IMR-90 (cell line): ENCODE results near the gene GLP2R. TPM values are rescaled to one million over a fixed set of nuclear protein-coding genes. Genes with fewer than 3 reads are reported as not detected.

ENCODE experiments used
- ATAC-seq: fragments of 200-7000 bp; cut with Tn5 transposase; 2 replicates; pipeline ENCODE4 v1.9.1; 2020; ENCODE audit warnings: low read depth, mild to moderate bottlenecking, moderate library complexity
- BruUV-seq: library from RNA; stranded (reverse); fragments of 400-500 nt; replicated peaks from 2 replicates; lab custom pipeline; 2021; lab: Mats Ljungman, UMichigan
- CTCF ChIA-PET: fragments of 300-600 bp; formaldehyde crosslinking; extraction: SDS; loops from one replicate; lab custom pipeline; 2021; ENCODE audit warnings: antibody characterized with exemption; lab: Yijun Ruan, JAX
- POLR2A ChIA-PET: fragments of 300-600 bp; sonication (Branson Sonifier 250); formaldehyde crosslinking; loops from one replicate; lab custom pipeline; 2022; ENCODE audit warnings: antibody characterized with exemption; ENCODE audit not compliant: unreplicated experiment; lab: Charles Lee
- DNase-seq: peaks from one replicate; pipeline ENCODE4 v3.0.0; 2013
- H2AFZ ChIP-seq: replicated peaks from 2 replicates; pipeline ENCODE3; 2013; ENCODE audit warnings: low read length, mild to moderate bottlenecking; ENCODE audit not compliant: poor library complexity
- H2AK5ac ChIP-seq: 2 replicates; pipeline ENCODE4 v1.6.1; 2013; ENCODE audit warnings: low read depth, low read length, inconsistent platforms
- H2AK9ac ChIP-seq: replicated peaks from 2 replicates; pipeline ENCODE3; 2013; ENCODE audit warnings: mild to moderate bottlenecking, low read depth, low read length, moderate library complexity; ENCODE audit not compliant: poor library complexity
- H2BK120ac ChIP-seq: 2 replicates; pipeline ENCODE4 v1.6.1; 2013; ENCODE audit warnings: low read depth, low read length, inconsistent platforms
- H2BK15ac ChIP-seq: 3 replicates; pipeline ENCODE4 v1.6.1; 2013; ENCODE audit warnings: low read depth, low read length, inconsistent platforms
- H2BK20ac ChIP-seq: 2 replicates; pipeline ENCODE4 v1.6.1; 2013; ENCODE audit warnings: low read depth, mild to moderate bottlenecking, inconsistent platforms, low read length, moderate library complexity
- H2BK5ac ChIP-seq: 2 replicates; pipeline ENCODE4 v1.6.1; 2013; ENCODE audit warnings: mild to moderate bottlenecking, low read depth, low read length, inconsistent platforms; ENCODE audit not compliant: poor library complexity, severe bottlenecking
- H3K14ac ChIP-seq: replicated peaks from 2 replicates; pipeline ENCODE4 v1.6.1; 2013; ENCODE audit warnings: low read depth, low read length, inconsistent platforms
- H3K18ac ChIP-seq: 2 replicates; pipeline ENCODE4 v1.6.1; 2013; ENCODE audit warnings: low read depth, low read length, control low read depth
- H3K23ac ChIP-seq: 2 replicates; pipeline ENCODE4 v1.6.1; 2013; ENCODE audit warnings: low read depth, low read length, inconsistent platforms
- H3K27ac ChIP-seq: 2 replicates; pipeline ENCODE4 v1.5.1; 2013; ENCODE audit warnings: mild to moderate bottlenecking, control low read depth, low read length; ENCODE audit not compliant: insufficient read depth
- H3K27me3 ChIP-seq: 2 replicates; pipeline ENCODE4 v1.6.1; 2013; ENCODE audit warnings: low read length; ENCODE audit not compliant: control insufficient read depth, insufficient read depth
- H3K36me3 ChIP-seq: 2 replicates; pipeline ENCODE4 v1.6.1; 2013; ENCODE audit warnings: low read length, mixed read lengths; ENCODE audit not compliant: control insufficient read depth, insufficient read depth
- H3K4ac ChIP-seq: 2 replicates; pipeline ENCODE4 v1.6.1; 2013; ENCODE audit warnings: low read depth, low read length, inconsistent platforms
- H3K4me1 ChIP-seq: 2 replicates; pipeline ENCODE4 v1.6.1; 2013; ENCODE audit warnings: low read length, mixed read lengths; ENCODE audit not compliant: control insufficient read depth, insufficient read depth
- H3K4me2 ChIP-seq: 2 replicates; pipeline ENCODE4 v1.6.1; 2013; ENCODE audit warnings: low read depth, mild to moderate bottlenecking, control low read depth, low read length, moderate library complexity
- H3K4me3 ChIP-seq: 2 replicates; pipeline ENCODE4 v1.5.1; 2013; ENCODE audit warnings: low read depth, mild to moderate bottlenecking, control low read depth, low read length, moderate library complexity; ENCODE audit not compliant: insufficient read depth
- H3K56ac ChIP-seq: 2 replicates; pipeline ENCODE4 v1.6.1; 2013; ENCODE audit warnings: low read length, inconsistent platforms; ENCODE audit not compliant: insufficient read depth; ENCODE audit errors: extremely low read depth
- H3K79me1 ChIP-seq, 2 experiments: 2 replicates each; pipeline ENCODE4 v1.6.1; 2013; ENCODE audit warnings: low read length in 2 of 2, inconsistent platforms in 1 of 2, low read depth in 1 of 2
- H3K9ac ChIP-seq: 2 replicates; pipeline ENCODE4 v1.6.1; 2013; ENCODE audit warnings: low read depth, low read length, control low read depth
- H3K9me1 ChIP-seq: 2 replicates; pipeline ENCODE4 v1.6.1; 2013; ENCODE audit warnings: low read length, inconsistent platforms; ENCODE audit not compliant: insufficient read depth
- H3K9me3 ChIP-seq: 2 replicates; pipeline ENCODE4 v1.6.1; 2013; ENCODE audit warnings: low read length; ENCODE audit not compliant: control insufficient read depth, insufficient read depth
- H4K20me1 ChIP-seq: 2 replicates; pipeline ENCODE4 v1.6.1; 2013; ENCODE audit warnings: low read length, inconsistent platforms; ENCODE audit not compliant: insufficient read depth
- H4K5ac ChIP-seq: 2 replicates; pipeline ENCODE4 v1.6.1; 2013; ENCODE audit warnings: mild to moderate bottlenecking, low read depth, low read length, control low read depth
- H4K8ac ChIP-seq, 2 experiments: 2 replicates each; pipeline ENCODE4 v1.6.1; 2013; ENCODE audit warnings: low read depth in 2 of 2, low read length in 2 of 2, control low read depth in 1 of 2, inconsistent platforms in 1 of 2
- H4K91ac ChIP-seq: 2 replicates; pipeline ENCODE4 v1.6.1; 2013; ENCODE audit warnings: low read depth, low read length, inconsistent platforms; ENCODE audit not compliant: insufficient read depth
- BHLHE40 ChIP-seq: fragments of 150-350 bp; IDR thresholded peaks from 2 replicates; pipeline ENCODE4 v1.6.1; 2016; ENCODE audit warnings: mild to moderate bottlenecking, low read depth, low read length
- CEBPB ChIP-seq: IDR thresholded peaks from 2 replicates; pipeline ENCODE4 v1.6.1; 2012; ENCODE audit warnings: low read depth, low read length, improper control_type of control experiment
- CHD1 ChIP-seq: IDR thresholded peaks from 2 replicates; pipeline ENCODE4 v1.6.1; 2012; ENCODE audit warnings: low read depth, low read length, improper control_type of control experiment
- CTCF ChIP-seq: conservative IDR thresholded peaks from 2 replicates; pipeline ENCODE4 v1.5.1; 2012; ENCODE audit warnings: mild to moderate bottlenecking, low read depth, low read length, improper control_type of control experiment
- ELK1 ChIP-seq: fragments of 150-350 bp; IDR thresholded peaks from 2 replicates; pipeline ENCODE4 v1.6.1; 2016; ENCODE audit warnings: low read depth, mild to moderate bottlenecking, low read length, moderate library complexity, borderline replicate concordance
- FOS ChIP-seq: fragments of 150-350 bp; IDR thresholded peaks from 2 replicates; pipeline ENCODE4 v1.6.1; 2016; ENCODE audit warnings: low read depth, low read length
- MAFK ChIP-seq: IDR thresholded peaks from 2 replicates; pipeline ENCODE4 v1.6.1; 2012; ENCODE audit warnings: low read depth, low read length, improper control_type of control experiment
- MAZ ChIP-seq: IDR thresholded peaks from 2 replicates; pipeline ENCODE4 v1.6.1; 2012; ENCODE audit warnings: low read depth, mild to moderate bottlenecking, low read length, improper control_type of control experiment, moderate library complexity, borderline replicate concordance
- MXI1 ChIP-seq: IDR thresholded peaks from 2 replicates; pipeline ENCODE4 v1.6.1; 2012; ENCODE audit warnings: low read depth, mild to moderate bottlenecking, low read length, moderate library complexity, borderline replicate concordance
- NFE2L2 ChIP-seq: fragments of 150-350 bp; IDR thresholded peaks from 2 replicates; pipeline ENCODE4 v1.6.1; 2016; ENCODE audit warnings: low read depth, mild to moderate bottlenecking, low read length
- POLR2A ChIP-seq: IDR thresholded peaks from 2 replicates; pipeline ENCODE4 v1.6.1; 2012; ENCODE audit warnings: mild to moderate bottlenecking, low read depth, low read length
- RAD21 ChIP-seq: IDR thresholded peaks from 2 replicates; pipeline ENCODE4 v1.6.1; 2012; ENCODE audit warnings: low read length, improper control_type of control experiment
- RCOR1 ChIP-seq: IDR thresholded peaks from 2 replicates; pipeline ENCODE4 v1.6.1; 2012; ENCODE audit warnings: mild to moderate bottlenecking, low read length, improper control_type of control experiment; ENCODE audit not compliant: insufficient replicate concordance
- RFX5 ChIP-seq: IDR thresholded peaks from 2 replicates; pipeline ENCODE4 v1.8.0; 2012; ENCODE audit warnings: low read depth, mild to moderate bottlenecking, low read length, moderate library complexity
- SMC3 ChIP-seq: fragments of 150-350 bp; IDR thresholded peaks from 2 replicates; pipeline ENCODE4 v1.6.1; 2016; ENCODE audit warnings: low read depth, mild to moderate bottlenecking, antibody characterized with exemption, low read length, moderate library complexity
- USF2 ChIP-seq: fragments of 150-350 bp; IDR thresholded peaks from 2 replicates; pipeline ENCODE4 v1.6.1; 2017; ENCODE audit warnings: mild to moderate bottlenecking, antibody characterized with exemption, low read length, low read depth
- WGBS, 2 experiments: methylation state at CpG; one replicate each; pipeline versions ENCODE4 v1.1.5 to v1.1.7; 2013; ENCODE audit warnings: missing lambda C conversion rate in 2 of 2; ENCODE audit not compliant: insufficient read length in 1 of 2; ENCODE audit errors: extremely low coverage in 2 of 2; 5-methylcytosine and 5-hydroxymethylcytosine counted together
- dilution Hi-C: fragments of 300-500 bp; cut with HindIII; formaldehyde crosslinking; loops from one replicate; pipeline ENCODE4 v1.14.3; 2018; ENCODE audit warnings: low sequenced_read_pairs; ENCODE audit not compliant: unreplicated experiment
- in situ Hi-C: fragments of 300-500 bp; cut with MboI; formaldehyde crosslinking; loops from 3 replicates; pipeline ENCODE4 v1.14.3; 2019; ENCODE audit warnings: low sequenced_read_pairs, inconsistent platforms, mixed read lengths
- intact Hi-C: fragments of 100-400 bp; cut with micrococcal nuclease; formaldehyde crosslinking; loops from 2 replicates; pipeline ENCODE4 v1.10.0; 2022
- polyA plus RNA-seq, 3 experiments: library from polyadenylated mRNA; depleted of rRNA; stranded (reverse); fragments of >200 nt; gene quantifications; 2 replicates each; pipeline ENCODE4 v1.2.3, GENCODE V29; 2012; ENCODE audit warnings: low replicate concordance in 1 of 3
- total RNA-seq: library from RNA; depleted of rRNA; stranded (reverse); fragments of >200 nt; gene quantifications from 2 replicates; pipeline ENCODE4 v1.2.3, GENCODE V29; 2012

GLP2R gene
- total and polyA plus RNA-seq, 2 of the 4 experiments (the other 2 are of a cell fraction), result 0.07 TPM; not detected in 1

- TF ChIP-seq MAZ, result no peak
- no peak for TF ChIP-seq CTCF
- TF ChIP-seq MAFK, result no peak
- no peak for TF ChIP-seq RCOR1
- no peak for TF ChIP-seq POLR2A
- no peak for TF ChIP-seq NFE2L2
- TF ChIP-seq ELK1, result no peak
- no peak for TF ChIP-seq USF2
- no peak for TF ChIP-seq FOS
- TF ChIP-seq RFX5, result no peak
- no peak for TF ChIP-seq CEBPB
- TF ChIP-seq RAD21, result no peak
- no peak for TF ChIP-seq BHLHE40
- TF ChIP-seq SMC3, result no peak
- TF ChIP-seq MXI1, result no peak
- TF ChIP-seq CHD1, result no peak
- dilution Hi-C loops, result no loop called here
- no peaks in the 10 kb centered on the region for H3K79me1 ChIP-seq
- intact Hi-C loops, result no loop called here
- no peak overlapping the region for H3K14ac ChIP-seq
- no peak overlapping the region for H2AK9ac ChIP-seq
- H3K4me3 ChIP-seq, result no peak overlapping the region
- no peaks in the 10 kb centered on the region for H3K4me1 ChIP-seq
- CTCF ChIA-PET, result no interaction called here
- no peak overlapping the region for H2BK120ac ChIP-seq
- no peak overlapping the region for H3K18ac ChIP-seq
- no peak overlapping the region for H3K4ac ChIP-seq
- H3K36me3 ChIP-seq, result peaks cover 12% of the 10 kb centered on the region; the same call in 1 of the 2 replicates
- no peak overlapping the region for H3K4me2 ChIP-seq
- no peaks in the 10 kb centered on the region for H4K20me1 ChIP-seq
- in situ Hi-C loops, result no loop called here
- no peak overlapping the region for H2AK5ac ChIP-seq
- no peak overlapping the region for H2BK20ac ChIP-seq
- no peak overlapping the region for H4K91ac ChIP-seq
- no peaks in the 10 kb centered on the region for H3K27me3 ChIP-seq
- H2BK5ac ChIP-seq, result no peak overlapping the region
- no peak overlapping the region for H3K23ac ChIP-seq
- no peak overlapping the region for H3K27ac ChIP-seq
- H2BK15ac ChIP-seq, result no peak overlapping the region
- no TSS peak for BruUV-seq
- no peak overlapping the region for H3K56ac ChIP-seq
- no peaks in the 10 kb centered on the region for H3K9me1 ChIP-seq
- DNase-seq (no peak), ATAC-seq (no peak)
- H3K9ac ChIP-seq, result no peak overlapping the region
- POLR2A ChIA-PET, result no interaction called here
- H4K8ac ChIP-seq, result no peak overlapping the region
- H2AFZ ChIP-seq, result no peak overlapping the region
- WGBS, 2 experiments, result no CpG with 5 or more reads among the region's 8 CpGs
- H4K5ac ChIP-seq, result no peak overlapping the region
- H3K9me3 ChIP-seq, result no peaks in the 10 kb centered on the region
These were observed 92.6 kb downstream of the GLP2R start for GRCh38 chr17:9918352-9918751.
